22Rv1 (cell line): Measurements from ENCODE around the gene GCLC.

Experiments used
- H3K27ac ChIP-seq: fragments of 450-650 bp; 2 replicates; pipeline ENCODE4 v1.5.1; 2017
- ZFX ChIP-seq: fragments of 450-650 bp; IDR thresholded peaks from 2 replicates; pipeline ENCODE4 v1.6.1; 2017; ENCODE audit warnings: antibody characterized with exemption, borderline replicate concordance
- TF ChIP-seq, protein P1 (sequence below): fragments of 450-650 bp; IDR thresholded peaks from 2 replicates; pipeline ENCODE4 v1.5.1; 2017; ENCODE audit warnings: mild to moderate bottlenecking

The GCLC gene

DNA sequence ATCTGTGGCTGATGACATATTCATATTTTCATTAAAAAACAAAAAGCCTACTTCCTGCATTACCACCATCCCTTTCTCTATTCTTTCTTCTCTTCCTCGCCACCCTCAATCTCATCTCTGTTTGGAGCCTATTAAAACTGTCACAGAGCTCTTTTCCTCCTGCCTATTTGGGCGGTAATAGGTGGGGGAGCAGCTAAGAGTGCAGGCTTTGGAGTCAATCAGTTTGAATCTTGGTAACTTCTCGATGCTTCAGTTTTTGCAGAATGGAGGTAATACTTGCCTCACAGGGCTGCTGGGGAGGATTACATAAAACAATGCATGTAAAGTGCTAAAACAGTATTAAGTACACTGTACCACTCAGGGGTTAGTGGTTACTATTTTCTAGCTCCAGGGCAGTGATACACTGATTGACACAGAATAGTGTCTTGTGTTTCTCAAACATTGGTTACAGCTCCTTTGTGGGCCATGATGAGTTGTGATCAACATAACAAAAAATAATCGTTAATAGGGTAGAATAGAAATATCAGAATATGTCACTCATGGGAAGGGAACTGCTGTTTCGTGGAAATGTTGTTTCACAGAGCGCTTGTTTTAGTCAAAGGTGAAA, 14.0 kb downstream of the GCLC start:
- H3K27ac ChIP-seq = no peak overlapping the region
- no peak for TF ChIP-seq ZFX
- TF ChIP-seq, protein P1, sequence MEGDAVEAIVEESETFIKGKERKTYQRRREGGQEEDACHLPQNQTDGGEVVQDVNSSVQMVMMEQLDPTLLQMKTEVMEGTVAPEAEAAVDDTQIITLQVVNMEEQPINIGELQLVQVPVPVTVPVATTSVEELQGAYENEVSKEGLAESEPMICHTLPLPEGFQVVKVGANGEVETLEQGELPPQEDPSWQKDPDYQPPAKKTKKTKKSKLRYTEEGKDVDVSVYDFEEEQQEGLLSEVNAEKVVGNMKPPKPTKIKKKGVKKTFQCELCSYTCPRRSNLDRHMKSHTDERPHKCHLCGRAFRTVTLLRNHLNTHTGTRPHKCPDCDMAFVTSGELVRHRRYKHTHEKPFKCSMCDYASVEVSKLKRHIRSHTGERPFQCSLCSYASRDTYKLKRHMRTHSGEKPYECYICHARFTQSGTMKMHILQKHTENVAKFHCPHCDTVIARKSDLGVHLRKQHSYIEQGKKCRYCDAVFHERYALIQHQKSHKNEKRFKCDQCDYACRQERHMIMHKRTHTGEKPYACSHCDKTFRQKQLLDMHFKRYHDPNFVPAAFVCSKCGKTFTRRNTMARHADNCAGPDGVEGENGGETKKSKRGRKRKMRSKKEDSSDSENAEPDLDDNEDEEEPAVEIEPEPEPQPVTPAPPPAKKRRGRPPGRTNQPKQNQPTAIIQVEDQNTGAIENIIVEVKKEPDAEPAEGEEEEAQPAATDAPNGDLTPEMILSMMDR = no peak

DNA sequence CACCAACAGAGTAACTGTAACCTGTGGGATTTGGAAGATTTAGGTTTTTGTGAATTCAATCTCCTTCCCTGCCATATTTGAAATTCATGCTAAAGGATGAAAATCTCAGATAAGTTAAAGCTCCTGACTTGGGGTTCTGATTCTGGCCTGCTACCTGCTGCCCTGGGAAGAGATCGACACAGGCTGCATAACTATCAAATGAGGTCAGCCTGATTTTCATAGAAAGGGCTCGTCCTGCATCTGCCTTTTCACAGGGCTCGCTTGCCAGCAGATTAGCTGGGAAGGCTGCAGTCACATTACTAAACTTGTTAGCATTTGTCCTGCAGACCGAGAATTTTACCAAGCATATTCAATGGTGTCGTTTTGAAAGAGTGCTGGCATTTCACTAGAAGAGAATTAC, 14.6 kb downstream of the GCLC start:
- no peak overlapping the region for H3K27ac ChIP-seq

DNA sequence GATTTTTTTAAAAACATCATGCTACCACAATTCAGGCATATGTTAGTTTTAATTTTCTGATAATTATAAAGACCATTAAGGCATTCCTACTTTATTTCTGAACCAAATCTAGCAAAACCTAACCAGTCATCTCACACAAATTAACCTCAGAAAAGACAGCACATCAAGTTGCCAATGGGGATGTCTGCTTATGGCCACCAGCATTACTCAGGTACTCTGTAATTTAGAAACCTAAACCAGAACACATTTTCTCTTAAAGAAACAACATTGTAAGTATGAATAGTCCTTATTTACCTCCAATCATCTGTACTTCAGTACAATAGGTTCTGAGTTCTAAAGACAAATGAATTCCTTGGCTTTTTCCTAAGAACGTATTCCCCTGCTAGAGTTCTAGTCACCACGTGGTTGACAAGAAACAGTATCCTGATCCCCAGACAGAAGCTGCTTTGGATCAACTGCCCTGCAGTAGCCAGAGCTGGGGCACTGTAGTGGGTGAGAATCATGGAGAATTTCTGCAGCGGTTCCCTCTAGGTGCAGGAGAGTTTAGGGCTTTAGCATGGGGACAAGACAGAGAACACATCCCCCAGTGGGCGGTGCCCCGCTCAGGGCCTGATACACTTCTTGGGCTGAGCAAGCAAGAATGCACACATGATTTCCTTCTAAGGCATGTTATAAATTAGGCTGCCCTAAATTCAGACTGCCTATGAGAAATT, 15.4 kb downstream of the GCLC start:
- TF ChIP-seq, protein P1 = no peak
- TF ChIP-seq ZFX = no peak
- H3K27ac ChIP-seq = no peak overlapping the region

More for the DNA sequence above, 14.6 kb downstream of the GCLC start:
- TF ChIP-seq ZFX = no peak
- TF ChIP-seq, protein P1 = no peak

DNA sequence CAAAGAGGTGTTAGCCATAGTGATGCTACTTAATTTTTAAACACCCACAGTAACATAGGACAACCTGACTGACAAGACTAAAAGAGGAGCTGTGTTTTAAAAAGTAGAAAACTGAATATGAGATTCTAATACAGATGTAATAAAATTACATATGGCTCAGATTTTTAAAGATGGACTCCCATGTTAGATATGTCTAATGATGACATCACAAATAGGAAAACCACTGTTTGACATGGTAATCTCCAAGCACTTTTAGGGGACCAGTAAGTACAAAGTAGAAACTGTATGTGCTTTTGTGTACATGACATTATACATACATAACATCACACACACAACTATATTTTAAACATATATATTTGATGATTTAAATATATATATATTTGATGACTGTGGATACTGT, 16.8 kb downstream of the GCLC start:
- TF ChIP-seq ZFX = no peak
- TF ChIP-seq, protein P1 = no peak
- no peak overlapping the region for H3K27ac ChIP-seq

DNA sequence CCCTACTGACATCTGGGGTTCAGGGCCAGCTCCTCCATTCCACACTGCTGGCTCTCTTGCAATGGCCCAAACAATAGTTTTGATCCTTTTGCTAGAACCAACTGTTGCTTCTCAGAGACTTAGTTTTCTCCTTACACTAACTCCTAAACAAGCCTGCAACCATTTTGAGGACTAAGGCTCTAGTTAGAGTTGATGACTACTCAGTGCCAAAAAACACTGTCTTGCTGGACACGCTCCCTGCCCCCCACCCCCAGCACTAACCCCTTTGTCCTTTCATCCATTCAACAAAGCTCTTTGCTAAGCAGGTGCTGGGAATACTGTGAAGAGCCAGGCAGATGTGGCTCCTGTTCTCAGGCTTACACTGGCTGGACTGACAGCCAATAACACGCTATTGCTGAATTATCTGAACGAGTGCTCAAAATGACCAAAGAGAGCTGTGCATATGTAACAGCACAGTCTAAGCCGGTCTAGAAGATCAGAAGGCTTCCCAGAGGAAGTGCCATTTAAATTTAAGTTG, 17.6 kb downstream of the GCLC start:
- H3K27ac ChIP-seq = peak overlapping the region; percentile 22; the same call in 1 of the 2 replicates
- TF ChIP-seq, protein P1 = no peak
- TF ChIP-seq ZFX = no peak

DNA sequence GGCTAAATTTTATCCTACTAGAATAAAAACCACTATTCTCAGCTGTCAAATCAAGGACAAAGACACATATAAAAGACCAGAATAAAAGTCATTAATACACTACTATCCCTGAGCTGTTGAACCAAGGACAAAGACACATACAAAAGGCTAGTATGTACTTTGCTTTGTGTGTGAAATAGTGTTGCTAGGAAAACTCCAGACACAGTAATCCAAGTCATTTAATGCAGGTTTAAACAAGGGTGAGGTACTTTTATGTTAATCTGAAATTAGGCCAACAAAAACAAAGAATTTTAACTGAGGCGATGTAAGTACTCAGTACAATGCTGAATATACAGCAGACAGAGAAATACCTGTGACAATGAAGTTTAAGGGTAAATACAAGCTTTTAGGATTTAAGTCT, 18.9 kb downstream of the GCLC start:
- peak overlapping the region; percentile 38; the same call in 1 of the 2 replicates for H3K27ac ChIP-seq
- TF ChIP-seq ZFX = no peak
- TF ChIP-seq, protein P1 = no peak

DNA sequence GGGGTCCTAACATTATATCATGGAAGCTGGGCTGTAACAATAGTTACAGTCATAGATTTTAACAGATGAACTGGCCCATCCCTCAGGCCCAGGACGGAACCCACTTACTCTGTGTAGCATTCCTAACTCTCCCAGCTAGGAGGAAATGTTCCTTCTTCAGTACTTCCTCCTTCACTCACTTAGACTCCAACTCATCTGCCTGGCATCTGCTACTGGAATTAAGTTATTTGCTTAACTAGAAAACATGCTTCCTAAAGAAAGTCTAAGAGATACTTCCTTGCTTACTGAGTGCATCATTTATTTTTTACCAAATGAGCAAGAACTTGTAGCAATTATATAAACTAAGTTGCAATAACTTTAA, 20.5 kb downstream of the GCLC start:
- H3K27ac ChIP-seq = peak overlapping the region; percentile 38
- TF ChIP-seq ZFX = no peak
- TF ChIP-seq, protein P1 = no peak
